GM12878 (cell line): ENCODE data around the gene MOCS1. TPM values are rescaled to one million over a fixed set of nuclear protein-coding genes. Genes with fewer than 3 reads are reported as not detected.

Experiments used
- ATAC-seq: fragments of 200-7000 bp; cut with Tn5 transposase; 3 replicates; pipeline ENCODE4 v1.9.1; 2020; ENCODE audit warnings: mild to moderate bottlenecking, moderate library complexity
- BruUV-seq: library from RNA; stranded (reverse); fragments of 400-500 nt; replicated peaks from 2 replicates; lab custom pipeline; 2021; lab: Mats Ljungman, UMichigan
- CTCF ChIA-PET: fragments of 300-600 bp; sonication (Branson Sonifier 250); formaldehyde crosslinking; extraction: SDS; loops from one replicate; lab custom pipeline; 2021; ENCODE audit warnings: inconsistent platforms; lab: Yijun Ruan, JAX
- POLR2A ChIA-PET: fragments of 350-600 bp; formaldehyde crosslinking; extraction: SDS; loops from one replicate; lab custom pipeline; 2021; ENCODE audit warnings: inconsistent platforms; lab: Charles Lee
- RAD21 ChIA-PET: fragments of 300-600 bp; sonication (Branson Sonifier 250); formaldehyde crosslinking; loops from one replicate; lab custom pipeline; 2023; ENCODE audit warnings: antibody characterized with exemption; ENCODE audit not compliant: unreplicated experiment; lab: Charles Lee
- SMC1A ChIA-PET: fragments of 300-600 bp; sonication (Branson Sonifier 250); formaldehyde crosslinking; loops from one replicate; lab custom pipeline; 2023; ENCODE audit not compliant: unreplicated experiment, uncharacterized antibody; lab: Charles Lee
- DNase-seq: peaks from one replicate; pipeline ENCODE4 v3.0.0-alpha.2; 2011; ENCODE audit warnings: low read depth, low spot score
- FAIRE-seq: peaks from 3 replicates; lab custom pipeline; 2011; peaks lifted over from hg19 to GRCh38; lab: Jason Lieb, UNC
- H2AFZ ChIP-seq: 2 replicates; pipeline ENCODE4 v1.6.0; 2011; ENCODE audit warnings: low read depth, low read length, control low read depth; ENCODE audit not compliant: control insufficient read depth
- H3K27ac ChIP-seq: 2 replicates; pipeline ENCODE4 v1.5.1; 2011; ENCODE audit warnings: control low read depth; ENCODE audit not compliant: control insufficient read depth, insufficient read depth
- H3K27me3 ChIP-seq, 2 experiments: replicated peaks in 1 of 2; 2 replicates each; pipeline versions ENCODE4 v1.6.0 to v1.6.1; 2011; ENCODE audit warnings: low read length in 1 of 2; ENCODE audit not compliant: control insufficient read depth in 2 of 2, insufficient read depth in 2 of 2
- H3K36me3 ChIP-seq, 2 experiments: 2 replicates each; pipeline ENCODE4 v1.5.1; 2011; ENCODE audit warnings: low read length in 1 of 2; ENCODE audit not compliant: control insufficient read depth in 2 of 2, insufficient read depth in 2 of 2
- H3K4me1 ChIP-seq: 2 replicates; pipeline ENCODE4 v1.6.1; 2011; ENCODE audit warnings: mild to moderate bottlenecking, low read length, moderate library complexity, mixed read lengths; ENCODE audit not compliant: control insufficient read depth, insufficient read depth
- H3K4me2 ChIP-seq: 2 replicates; pipeline ENCODE4 v1.6.0; 2011; ENCODE audit warnings: control low read depth; ENCODE audit not compliant: control insufficient read depth, insufficient read depth
- H3K4me3 ChIP-seq: fragments of 200-600 bp; sonication (generic); 2 replicates; pipeline ENCODE4 v1.5.1; 2016
- H3K79me2 ChIP-seq: 2 replicates; pipeline ENCODE4 v1.6.0; 2011; ENCODE audit warnings: low read length; ENCODE audit not compliant: control insufficient read depth, insufficient read depth
- H3K9ac ChIP-seq: 2 replicates; pipeline ENCODE4 v1.8.0; 2011; ENCODE audit warnings: low read length, control low read depth, mixed read lengths; ENCODE audit not compliant: control insufficient read depth, insufficient read depth
- H3K9me3 ChIP-seq: replicated peaks from 3 replicates; pipeline ENCODE4 v1.5.1; 2011; ENCODE audit warnings: mild to moderate bottlenecking, low read length; ENCODE audit not compliant: control insufficient read depth, insufficient read depth
- H4K20me1 ChIP-seq: 2 replicates; pipeline ENCODE4 v1.6.0; 2011; ENCODE audit not compliant: control insufficient read depth, insufficient read depth
- ATF3 ChIP-seq: IDR thresholded peaks from 2 replicates; pipeline ENCODE4 v1.6.1; 2011; ENCODE audit warnings: low read depth, mild to moderate bottlenecking, low read length, moderate library complexity, borderline replicate concordance; ENCODE audit errors: extremely low read depth
- CUX1 ChIP-seq: IDR thresholded peaks from 2 replicates; pipeline ENCODE4 v1.6.1; 2012; ENCODE audit warnings: improper control_type of control experiment, low read depth, low read length; ENCODE audit not compliant: insufficient replicate concordance
- E2F8 ChIP-seq: fragments of 450-650 bp; IDR thresholded peaks from 2 replicates; pipeline ENCODE4 v1.6.1; 2018; ENCODE audit warnings: mild to moderate bottlenecking, low read depth, moderate library complexity; ENCODE audit not compliant: partially characterized antibody
- EP300 ChIP-seq, 2 experiments: fragments of 150-350 bp in 1 of 2; IDR thresholded peaks; 2 replicates each; pipeline ENCODE4 v1.6.1; 2011 to 2012; ENCODE audit warnings: low read depth in 2 of 2, low read length in 2 of 2, borderline replicate concordance in 1 of 2, improper control_type of control experiment in 1 of 2, inconsistent platforms in 1 of 2; ENCODE audit not compliant: control insufficient read depth in 1 of 2
- FOXK2 ChIP-seq: fragments of 450-650 bp; IDR thresholded peaks from 2 replicates; pipeline ENCODE4 v1.6.1; 2017; ENCODE audit warnings: mild to moderate bottlenecking, moderate library complexity
- GATAD2B ChIP-seq: fragments of 450-650 bp; conservative IDR thresholded peaks from 2 replicates; pipeline ENCODE4 v1.6.1; 2017; ENCODE audit warnings: low read depth, mild to moderate bottlenecking, moderate library complexity
- HDAC6 ChIP-seq: fragments of 200-600 bp; sonication (generic); IDR thresholded peaks from one replicate; pipeline ENCODE4 v1.8.0; 2017; ENCODE audit warnings: antibody characterized with exemption; ENCODE audit not compliant: unreplicated experiment
- NBN ChIP-seq: fragments of 450-650 bp; IDR thresholded peaks from 2 replicates; pipeline ENCODE4 v1.6.1; 2016
- NR2F1 ChIP-seq: fragments of 450-650 bp; conservative IDR thresholded peaks from 2 replicates; pipeline ENCODE4 v1.6.1; 2017; ENCODE audit warnings: mild to moderate bottlenecking
- SMARCA5 ChIP-seq: fragments of 450-650 bp; IDR thresholded peaks from 2 replicates; pipeline ENCODE4 v1.6.1; 2017; ENCODE audit warnings: mild to moderate bottlenecking
- SP1 ChIP-seq: IDR thresholded peaks from one replicate; pipeline ENCODE4 v1.6.1; 2011; ENCODE audit warnings: low read depth, low read length
- TCF3 ChIP-seq: IDR thresholded peaks from 2 replicates; pipeline ENCODE4 v1.6.1; 2012; ENCODE audit warnings: low read depth, mild to moderate bottlenecking, low read length, borderline replicate concordance; ENCODE audit not compliant: insufficient read depth
- YY1 ChIP-seq: IDR thresholded peaks from 2 replicates; pipeline ENCODE4 v1.6.1; 2011; ENCODE audit warnings: low read depth, mild to moderate bottlenecking, low read length
- ZBTB33 ChIP-seq: fragments of 450-650 bp; IDR thresholded peaks from 2 replicates; pipeline ENCODE4 v1.6.1; 2017; ENCODE audit warnings: mild to moderate bottlenecking
- WGBS: methylation state at CpG from one replicate; pipeline ENCODE4 v1.1.6; 2016; ENCODE audit warnings: low lambda C conversion rate; ENCODE audit not compliant: insufficient replicate concordance, insufficient coverage; ENCODE audit errors: missing lambda C conversion rate; 5-methylcytosine and 5-hydroxymethylcytosine counted together
- in situ Hi-C: fragments of 300-500 bp; cut with MboI; formaldehyde crosslinking; loops from 9 replicates; pipeline ENCODE4 v1.14.3; 2018; ENCODE audit warnings: mixed read lengths
- intact Hi-C: fragments of 100-400 bp; cut with micrococcal nuclease; formaldehyde crosslinking; loops from one replicate; pipeline ENCODE4 v1.14.2; 2022; ENCODE audit not compliant: unreplicated experiment
- polyA plus RNA-seq, 11 experiments: library from polyadenylated mRNA; depleted of rRNA in 4 of 11; unstranded in 6 of 11; stranded (reverse) in 5 of 11; fragments of >200 nt; fragmentation: Nextera tagmentation in 4 of 11; fragmentation: Illumina TruSeq in 1 of 11; extraction: Ambion mirVana in 4 of 11; extraction: Trizol in 1 of 11; gene quantifications; 1 replicate in 1 of 11; 2 replicates in 10 of 11; pipeline versions ENCODE4 v1.2.1 to v1.2.3, GENCODE V29; 2011 to 2016; ENCODE audit warnings: inconsistent platforms in 2 of 11, missing spikeins in 2 of 11, low read depth in 1 of 11
- total RNA-seq, 4 experiments: library from RNA; depleted of rRNA in 3 of 4; stranded (reverse); fragments of >200 nt in 3 of 4; fragmentation: Illumina TruSeq in 1 of 4; extraction: Trizol in 1 of 4; gene quantifications; 2 replicates each; pipeline versions ENCODE4 v1.2.1 to v1.2.3, GENCODE V29; 2013 to 2021

Gene MOCS1
- total and polyA plus RNA-seq, 10 of the 15 experiments (the other 5 are each of a cell fraction or from before 2014, with no cell fraction given): 0.02 to 5.4 (median 0.16) TPM; not detected in 2

- H3K4me1 ChIP-seq: no peaks in the 10 kb centered on the region
- ChIA-PET POLR2A (no interaction called here), RAD21 (interaction anchor here (0.6 to 1.9 kb wide), 8 partner anchors 26 to 529 kb away, joined by 3 to 13 read pairs (median 3); no protein-coding TSS in a partner anchor), CTCF (interaction anchor here (0.6 to 5.3 kb wide), 12 partner anchors 9 to 538 kb away, joined by 3 to 39 read pairs (median 4); no protein-coding TSS in a partner anchor), SMC1A (interaction anchor here (1.0 to 5.5 kb wide), 10 partner anchors 20 to 538 kb away, joined by 3 to 41 read pairs (median 4); no protein-coding TSS in a partner anchor)
- no peak overlapping the region for H3K4me3 ChIP-seq
- H2AFZ ChIP-seq: no peak overlapping the region
- intact Hi-C loops: loop anchor here (5.0 kb wide), 1 partner anchor 544 kb away; no protein-coding TSS in a partner anchor
- ATAC-seq (no peak), DNase-seq (no peak), FAIRE-seq (no peak)
- H3K27ac ChIP-seq: no peak overlapping the region
- in situ Hi-C loops: no loop called here
- H3K9ac ChIP-seq: no peak overlapping the region
- no peaks in the 10 kb centered on the region for H3K9me3 ChIP-seq
- H3K4me2 ChIP-seq: no peak overlapping the region
- H4K20me1 ChIP-seq: no peaks in the 10 kb centered on the region
- 50% methylated on average over 6 of the region's 6 CpGs for WGBS
- no peaks in the 10 kb centered on the region for H3K36me3 ChIP-seq
- BruUV-seq: no TSS peak
- H3K27me3 ChIP-seq: no peaks in the 10 kb centered on the region
- H3K79me2 ChIP-seq: no peaks in the 10 kb centered on the region
- TF ChIP-seq ATF3 (no peak), YY1 (no peak), NR2F1 (no peak), HDAC6 (no peak), NBN (no peak), ZBTB33 (no peak), TCF3 (no peak), FOXK2 (no peak), SMARCA5 (no peak), SP1 (no peak), CUX1 (no peak), E2F8 (no peak), EP300 (IDR thresholded peaks at IDR 0.05; ENCODE audit: borderline replicate concordance in 1 of 2, control insufficient read depth in 1 of 2, low read depth in 2 of 2, low read length in 2 of 2) (no peak), GATAD2B (no peak)
Measured at GRCh38 chr6:39891353-39891752, 42.9 kb downstream of the MOCS1 start.
